ENCODE measurements around the gene HS6ST1.

Gene HS6ST1

GRCh38 chr2:128318776-128319464 is at the start of gene HS6ST1:
TSS of gene HS6ST1 (minus strand) at chr2:128318868. CDS start at chr2:128318563, 305 bp downstream.
- peak within 1 kb of the TSS; percentile 88 for H3K4me3 Mint-ChIP-seq
- H3K4me1 Mint-ChIP-seq (ENCODE audit: low read depth), result peaks cover 29% of the 10 kb centered on the region
- no peaks in the 10 kb centered on the region for H3K9me3 Mint-ChIP-seq
- H3K36me3 Mint-ChIP-seq (ENCODE audit: low read depth), result peaks cover 2% of the 10 kb centered on the region
- H3K27me3 Mint-ChIP-seq (ENCODE audit: low read depth), result peaks cover 21% of the 10 kb centered on the region
- peak within 1 kb of the TSS; percentile 70 for H3K27ac Mint-ChIP-seq

GRCh38 chr2:128367601-128368359 is 49.1 kb upstream of the HS6ST1 start:
- no peak overlapping the region for H3K4me3 Mint-ChIP-seq
- H3K36me3 Mint-ChIP-seq (ENCODE audit: low read depth), result no peaks in the 10 kb centered on the region
- H3K27ac Mint-ChIP-seq, result no peak overlapping the region
- no peaks in the 10 kb centered on the region for H3K9me3 Mint-ChIP-seq
- peaks cover 5% of the 10 kb centered on the region for H3K4me1 Mint-ChIP-seq (ENCODE audit: low read depth)
- H3K27me3 Mint-ChIP-seq (ENCODE audit: low read depth), result peaks cover 5% of the 10 kb centered on the region

DNA sequence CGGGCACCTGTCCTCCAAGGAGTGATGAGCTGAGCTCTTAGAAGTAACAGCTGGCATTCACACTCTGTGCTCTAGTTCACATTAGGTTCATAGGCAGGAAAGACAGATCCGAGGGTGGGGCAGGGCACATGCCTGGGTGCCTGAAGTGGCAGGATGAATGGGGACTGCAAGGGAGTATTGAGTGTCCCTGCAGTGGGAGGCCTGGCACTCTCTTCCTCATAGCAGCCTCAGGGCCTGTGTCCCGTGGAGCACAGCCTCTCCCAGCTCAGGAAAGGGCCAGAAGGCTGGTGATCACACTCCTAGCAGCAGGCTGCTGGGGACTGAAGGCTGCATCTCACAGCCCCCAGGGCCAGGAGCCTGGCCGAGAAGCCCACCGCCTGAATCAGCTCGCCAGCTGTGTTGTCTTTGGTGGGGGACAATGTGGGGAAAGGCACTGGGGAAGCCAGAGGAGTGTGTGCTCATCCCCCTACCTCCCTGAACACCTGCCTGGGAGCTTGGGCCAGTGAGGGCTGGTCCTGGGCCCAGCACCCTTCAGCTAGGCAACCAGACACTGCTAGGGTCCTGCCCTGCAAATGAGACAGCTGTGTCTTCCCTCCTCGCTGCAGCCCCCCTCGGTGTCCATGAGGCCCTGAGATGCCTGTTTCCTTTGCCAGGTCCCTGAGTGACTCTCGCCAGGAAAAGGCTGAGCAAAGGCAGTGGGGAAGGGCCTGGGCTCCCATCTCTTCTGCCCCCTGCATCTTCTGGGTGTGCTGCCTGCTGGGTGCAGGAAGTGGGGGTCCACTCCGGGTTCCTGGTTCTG is 48.2 kb upstream of the HS6ST1 start:
- Mint-ChIP-seq H3K27me3 (ENCODE audit: low read depth) (peaks cover 4% of the 10 kb centered on the region), H3K4me1 (ENCODE audit: low read depth) (no peaks in the 10 kb centered on the region), H3K9me3 (no peaks in the 10 kb centered on the region), H3K4me3 (no peak overlapping the region), H3K27ac (no peak overlapping the region), H3K36me3 (ENCODE audit: low read depth) (no peaks in the 10 kb centered on the region)

- no peaks in the 10 kb centered on the region for H3K36me3 Mint-ChIP-seq (ENCODE audit: low read depth)
- no peaks in the 10 kb centered on the region for H3K9me3 Mint-ChIP-seq
- H3K27me3 Mint-ChIP-seq (ENCODE audit: low read depth), result peaks cover 4% of the 10 kb centered on the region
- H3K27ac Mint-ChIP-seq, result no peak overlapping the region
- no peaks in the 10 kb centered on the region for H3K4me1 Mint-ChIP-seq (ENCODE audit: low read depth)
- H3K4me3 Mint-ChIP-seq, result no peak overlapping the region
Observed at GRCh38 chr2:128365217-128365905, 46.7 kb upstream of the HS6ST1 start.

- no peaks in the 10 kb centered on the region for H3K36me3 Mint-ChIP-seq (ENCODE audit: low read depth)
- peaks cover 4% of the 10 kb centered on the region for H3K27me3 Mint-ChIP-seq (ENCODE audit: low read depth)
- H3K4me1 Mint-ChIP-seq (ENCODE audit: low read depth), result no peaks in the 10 kb centered on the region
- no peaks in the 10 kb centered on the region for H3K9me3 Mint-ChIP-seq
- no peak overlapping the region for H3K4me3 Mint-ChIP-seq
- no peak overlapping the region for H3K27ac Mint-ChIP-seq
Observed at GRCh38 chr2:128364441-128364911, 45.8 kb upstream of the HS6ST1 start.

GRCh38 chr2:128363934-128364361 is 45.3 kb upstream of the HS6ST1 start:
- peaks cover 4% of the 10 kb centered on the region for H3K27me3 Mint-ChIP-seq (ENCODE audit: low read depth)
- H3K27ac Mint-ChIP-seq, result no peak overlapping the region
- no peaks in the 10 kb centered on the region for H3K36me3 Mint-ChIP-seq (ENCODE audit: low read depth)
- no peaks in the 10 kb centered on the region for H3K9me3 Mint-ChIP-seq
- H3K4me1 Mint-ChIP-seq (ENCODE audit: low read depth), result no peaks in the 10 kb centered on the region
- no peak overlapping the region for H3K4me3 Mint-ChIP-seq

DNA sequence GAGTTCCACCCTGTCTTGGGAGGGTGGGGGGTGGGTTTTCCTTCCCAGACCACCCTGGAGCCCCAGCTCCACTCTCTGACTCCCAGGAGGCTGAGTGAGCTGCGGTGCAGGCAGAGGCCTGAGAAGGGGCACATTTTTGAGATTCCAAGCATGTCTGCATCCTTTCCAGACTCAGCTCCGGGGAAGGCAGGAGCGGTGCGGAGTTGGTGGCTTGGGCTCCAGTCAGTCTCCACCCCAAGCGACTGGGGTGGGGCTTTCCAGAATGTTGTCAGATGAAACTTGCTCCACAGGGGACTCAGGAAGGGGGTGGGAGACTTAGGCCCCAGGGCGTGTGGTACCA is 44.2 kb upstream of the HS6ST1 start:
- peaks cover 4% of the 10 kb centered on the region for H3K27me3 Mint-ChIP-seq (ENCODE audit: low read depth)
- H3K4me1 Mint-ChIP-seq (ENCODE audit: low read depth), result no peaks in the 10 kb centered on the region
- H3K36me3 Mint-ChIP-seq (ENCODE audit: low read depth), result no peaks in the 10 kb centered on the region
- H3K4me3 Mint-ChIP-seq, result no peak overlapping the region
- no peaks in the 10 kb centered on the region for H3K9me3 Mint-ChIP-seq
- H3K27ac Mint-ChIP-seq, result no peak overlapping the region

DNA sequence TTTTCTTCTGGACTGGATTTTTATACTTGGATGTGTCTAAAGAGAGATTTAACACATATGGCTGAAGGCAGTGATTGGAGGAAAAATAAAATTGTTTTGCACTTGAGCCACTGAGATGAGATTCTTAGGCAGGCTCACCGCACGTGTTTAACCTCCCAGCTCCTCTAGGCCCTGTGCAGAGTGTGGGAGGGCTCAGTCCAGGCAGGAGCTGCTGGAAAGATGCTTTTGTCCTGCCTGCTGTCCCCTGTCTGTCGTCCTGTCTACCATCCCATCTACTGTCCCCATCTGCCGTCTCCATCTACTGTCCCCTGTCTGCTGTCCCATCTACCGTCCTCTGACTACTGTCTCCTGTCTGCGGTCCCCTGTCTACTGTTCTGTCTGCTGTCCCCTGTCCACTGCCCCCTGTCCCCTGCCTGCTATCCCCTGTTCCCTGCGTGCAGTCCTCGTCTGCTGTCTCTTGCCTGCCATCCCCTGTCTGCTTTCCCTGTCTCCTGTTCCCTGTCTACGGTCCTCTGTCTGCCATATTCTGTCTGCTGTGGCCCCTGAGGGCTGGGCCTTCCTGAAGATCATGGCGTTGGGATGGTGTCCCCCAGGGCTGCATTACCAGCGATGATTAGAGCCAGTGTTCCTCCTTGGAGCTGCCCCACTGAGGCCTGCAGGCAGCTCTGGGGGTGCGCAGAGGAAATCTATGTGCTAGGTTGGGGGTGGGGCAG is 43.7 kb upstream of the HS6ST1 start:
- no peaks in the 10 kb centered on the region for H3K4me1 Mint-ChIP-seq (ENCODE audit: low read depth)
- no peaks in the 10 kb centered on the region for H3K9me3 Mint-ChIP-seq
- peaks cover 4% of the 10 kb centered on the region for H3K27me3 Mint-ChIP-seq (ENCODE audit: low read depth)
- H3K27ac Mint-ChIP-seq, result no peak overlapping the region
- H3K4me3 Mint-ChIP-seq, result no peak overlapping the region
- H3K36me3 Mint-ChIP-seq (ENCODE audit: low read depth), result no peaks in the 10 kb centered on the region

- Mint-ChIP-seq H3K27me3 (ENCODE audit: low read depth) (peaks cover 4% of the 10 kb centered on the region), H3K9me3 (no peaks in the 10 kb centered on the region), H3K4me1 (ENCODE audit: low read depth) (no peaks in the 10 kb centered on the region), H3K36me3 (ENCODE audit: low read depth) (no peaks in the 10 kb centered on the region), H3K27ac (no peak overlapping the region), H3K4me3 (no peak overlapping the region)
Observed at GRCh38 chr2:128361376-128362131, 42.9 kb upstream of the HS6ST1 start.

DNA sequence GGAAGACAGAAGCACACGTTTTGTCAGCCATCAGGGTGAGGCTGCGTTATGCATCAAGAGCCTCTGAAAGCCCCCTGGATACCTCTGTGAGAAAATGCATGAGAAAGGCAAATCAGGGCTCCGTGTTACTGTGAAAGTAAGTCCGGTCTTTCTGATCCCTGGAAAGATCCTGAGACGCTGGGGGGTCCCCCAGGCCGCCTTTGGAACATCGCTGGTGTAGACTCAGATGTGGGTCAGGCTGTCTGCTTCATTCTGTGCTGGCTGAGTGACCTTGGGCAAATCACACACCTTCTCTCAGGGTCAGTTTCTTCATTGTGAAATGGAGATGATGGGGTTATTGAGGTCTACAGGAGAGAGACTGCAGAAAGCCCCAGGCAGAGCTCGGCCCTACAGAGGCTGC is 42.0 kb upstream of the HS6ST1 start:
- H3K9me3 Mint-ChIP-seq, result no peaks in the 10 kb centered on the region
- peaks cover 4% of the 10 kb centered on the region for H3K27me3 Mint-ChIP-seq (ENCODE audit: low read depth)

GRCh38 chr2:128359841-128360240 is 41.2 kb upstream of the HS6ST1 start:
- no peaks in the 10 kb centered on the region for H3K36me3 Mint-ChIP-seq (ENCODE audit: low read depth)
- H3K27me3 Mint-ChIP-seq (ENCODE audit: low read depth), result peaks cover 4% of the 10 kb centered on the region
- no peak overlapping the region for H3K27ac Mint-ChIP-seq
- no peaks in the 10 kb centered on the region for H3K4me1 Mint-ChIP-seq (ENCODE audit: low read depth)
- no peak overlapping the region for H3K4me3 Mint-ChIP-seq
- no peaks in the 10 kb centered on the region for H3K9me3 Mint-ChIP-seq

More for the DNA sequence above, 42.0 kb upstream of the HS6ST1 start:
- Mint-ChIP-seq H3K4me3 (no peak overlapping the region), H3K4me1 (ENCODE audit: low read depth) (no peaks in the 10 kb centered on the region), H3K36me3 (ENCODE audit: low read depth) (no peaks in the 10 kb centered on the region), H3K27ac (no peak overlapping the region)

DNA sequence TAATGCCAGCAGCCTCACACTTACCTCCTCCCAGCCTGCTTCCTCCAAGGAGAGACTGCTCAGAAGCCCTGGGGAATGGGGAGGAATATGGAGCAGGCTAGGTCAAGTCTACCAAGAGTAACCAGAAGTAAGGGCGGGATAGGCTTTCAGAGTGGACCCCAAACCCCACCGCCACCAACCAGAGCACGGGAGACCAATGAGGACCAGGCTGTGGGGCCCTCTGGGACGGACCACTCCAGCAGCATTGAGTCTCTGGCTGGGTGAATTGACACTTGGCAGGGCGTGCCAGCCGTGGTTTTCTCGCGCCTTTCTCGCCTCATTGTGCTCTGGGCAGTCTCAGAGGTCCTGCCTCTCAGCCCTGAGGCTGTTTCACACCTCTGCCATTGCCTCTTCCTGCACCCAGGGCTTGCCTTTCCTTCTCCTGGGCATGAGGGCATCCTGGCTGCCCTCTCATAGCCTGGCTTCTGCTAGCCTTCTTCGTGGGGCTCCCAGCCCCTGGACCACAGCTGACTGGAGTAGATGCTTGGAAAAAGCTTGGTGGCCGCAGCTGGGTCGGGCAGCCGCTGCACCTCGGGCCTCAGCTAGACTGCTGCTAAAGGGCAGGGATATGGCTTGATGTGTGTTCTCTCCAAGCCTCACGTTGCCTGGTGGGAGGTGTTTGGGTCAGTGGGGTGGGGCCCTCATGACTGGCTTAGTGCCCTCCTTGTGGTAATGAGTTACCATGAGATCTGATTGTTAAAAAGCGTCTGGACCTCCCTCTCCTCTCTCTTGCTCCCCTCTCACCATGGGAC is 40.5 kb upstream of the HS6ST1 start:
- Mint-ChIP-seq H3K36me3 (ENCODE audit: low read depth) (no peaks in the 10 kb centered on the region), H3K9me3 (no peaks in the 10 kb centered on the region), H3K27ac (no peak overlapping the region), H3K4me3 (no peak overlapping the region), H3K27me3 (ENCODE audit: low read depth) (peaks cover 4% of the 10 kb centered on the region), H3K4me1 (ENCODE audit: low read depth) (no peaks in the 10 kb centered on the region)
